22Rv1 (cell line): ENCODE results near the gene FIG4.

Source experiments
- CTCF ChIP-seq: fragments of 450-650 bp; IDR thresholded peaks from 2 replicates; pipeline ENCODE4 v1.5.1; 2017; ENCODE audit warnings: mild to moderate bottlenecking
- ZFX ChIP-seq: fragments of 450-650 bp; IDR thresholded peaks from 2 replicates; pipeline ENCODE4 v1.6.1; 2017; ENCODE audit warnings: antibody characterized with exemption, borderline replicate concordance

GRCh38 chr6:109671733-109672132 is 19.4 kb upstream of the FIG4 start:
- TF ChIP-seq CTCF (no peak), ZFX (no peak)
